Measurements from ENCODE around the gene AQP3.

The AQP3 gene

DNA sequence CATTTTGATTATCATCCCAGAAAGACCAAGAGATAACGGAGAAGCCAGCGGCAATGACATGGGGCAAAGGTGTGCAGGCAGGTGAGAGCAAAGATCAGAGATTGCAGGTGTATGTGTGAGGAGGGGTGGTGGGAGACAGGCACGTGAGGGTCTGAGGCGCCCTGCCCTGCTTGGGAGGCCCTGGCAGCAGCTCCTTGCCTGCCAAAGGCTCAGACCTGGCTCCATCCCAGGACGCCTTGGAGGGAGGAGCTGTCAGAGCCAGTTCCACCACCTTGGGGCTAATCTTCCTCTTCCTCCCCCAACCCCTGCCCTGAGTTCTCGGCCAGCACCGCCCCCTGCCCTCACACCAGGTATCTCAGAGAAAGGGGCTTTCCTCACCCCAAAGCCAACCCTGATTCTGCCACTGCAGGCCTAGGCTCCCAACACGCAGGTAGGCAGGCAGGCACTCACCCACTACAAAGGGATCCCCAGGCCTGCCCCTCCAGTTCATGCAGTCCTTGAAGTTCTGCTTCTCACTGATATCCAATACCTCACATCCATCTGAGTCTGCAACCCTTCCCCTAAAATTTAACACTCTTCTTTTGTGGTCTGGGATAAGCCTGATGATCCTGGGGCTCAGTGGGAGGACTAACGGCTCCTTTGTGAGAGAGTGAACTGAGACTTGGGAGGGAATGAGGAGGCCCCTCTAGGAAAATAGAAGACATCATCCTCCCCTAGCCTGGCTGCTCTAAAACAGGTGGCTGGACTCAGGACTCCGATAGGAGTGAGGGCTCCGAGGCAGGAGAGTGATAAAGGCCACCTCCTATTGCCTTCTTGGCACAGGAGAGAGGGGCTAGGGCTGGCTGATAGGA lies 1.8 kb downstream of the AQP3 start:
- Histone ChIP-seq H3K27me3 (ENCODE audit: low read depth, low read length) (peaks cover 12% of the 10 kb centered on the region), H3K79me2 (ENCODE audit: low read length) (no peaks in the 10 kb centered on the region), H3K4me2 (ENCODE audit: low read length) (no peak overlapping the region), H3K9me3 (ENCODE audit: insufficient read depth, low read length) (no peaks in the 10 kb centered on the region), H3K4me3 (ENCODE audit: low read length) (no peak overlapping the region), H3K9ac (ENCODE audit: low read length) (no peak overlapping the region), H3K36me3 (replicated peaks; ENCODE audit: low read depth, low read length) (no peaks in the 10 kb centered on the region), H2AFZ (ENCODE audit: low read depth, low read length) (no peak overlapping the region), H4K20me1 (ENCODE audit: insufficient read depth, low read length) (no peaks in the 10 kb centered on the region), H3K4me1 (ENCODE audit: low read length) (peaks cover 17% of the 10 kb centered on the region), H3K27ac (ENCODE audit: low read length) (no peak overlapping the region)
- no peak for TF ChIP-seq CTCF (IDR thresholded peaks at IDR 0.05; ENCODE audit: low read depth, low read length)

DNA sequence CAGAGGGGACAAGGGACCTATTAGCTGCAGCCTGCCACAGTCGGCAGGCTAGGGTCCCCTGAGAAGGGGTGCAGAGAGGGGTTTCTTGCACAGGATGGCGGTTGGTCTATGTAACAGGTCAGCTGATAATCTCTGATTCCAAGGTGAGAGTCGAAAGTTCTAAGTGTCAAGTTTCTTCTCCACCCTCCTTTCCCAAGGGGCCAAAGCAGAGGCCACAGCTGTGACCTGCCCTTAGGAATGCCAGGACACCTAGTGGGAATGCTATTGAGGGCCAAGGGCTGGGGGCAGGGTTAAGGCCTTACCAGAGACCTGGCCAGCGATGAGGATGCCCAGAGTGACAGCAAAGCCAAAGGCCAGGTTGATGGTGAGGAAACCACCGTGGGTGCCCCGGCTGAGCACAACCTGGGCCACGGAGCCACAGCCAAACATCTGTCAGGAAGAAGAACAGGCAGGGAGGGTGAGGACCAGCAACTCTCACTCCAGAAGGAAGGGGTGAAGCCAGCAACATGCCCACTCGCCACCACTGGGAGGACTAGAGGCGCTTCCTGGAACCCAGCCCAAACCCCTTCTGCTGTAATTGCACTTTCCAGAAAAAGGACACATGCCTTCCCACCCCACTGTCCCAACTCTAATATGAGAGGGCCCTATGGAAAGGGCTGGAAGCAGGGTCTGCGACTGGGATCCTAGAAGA lies 3.8 kb downstream of the AQP3 start:
- Histone ChIP-seq H2AFZ (ENCODE audit: low read depth, low read length) (no peak overlapping the region), H3K4me2 (ENCODE audit: low read length) (no peak overlapping the region), H4K20me1 (ENCODE audit: insufficient read depth, low read length) (no peaks in the 10 kb centered on the region), H3K9me3 (ENCODE audit: insufficient read depth, low read length) (no peaks in the 10 kb centered on the region), H3K27me3 (ENCODE audit: low read depth, low read length) (peaks cover 27% of the 10 kb centered on the region), H3K27ac (ENCODE audit: low read length) (no peak overlapping the region), H3K4me3 (ENCODE audit: low read length) (no peak overlapping the region), H3K36me3 (replicated peaks; ENCODE audit: low read depth, low read length) (no peaks in the 10 kb centered on the region), H3K4me1 (ENCODE audit: low read length) (peaks cover 17% of the 10 kb centered on the region), H3K79me2 (ENCODE audit: low read length) (no peaks in the 10 kb centered on the region), H3K9ac (ENCODE audit: low read length) (no peak overlapping the region)
- TF ChIP-seq CTCF (IDR thresholded peaks at IDR 0.05; ENCODE audit: low read depth, low read length): no peak
- no peak for TF ChIP-seq EZH2phosphoT487 (IDR thresholded peaks at IDR 0.05; ENCODE audit: low read depth)

DNA sequence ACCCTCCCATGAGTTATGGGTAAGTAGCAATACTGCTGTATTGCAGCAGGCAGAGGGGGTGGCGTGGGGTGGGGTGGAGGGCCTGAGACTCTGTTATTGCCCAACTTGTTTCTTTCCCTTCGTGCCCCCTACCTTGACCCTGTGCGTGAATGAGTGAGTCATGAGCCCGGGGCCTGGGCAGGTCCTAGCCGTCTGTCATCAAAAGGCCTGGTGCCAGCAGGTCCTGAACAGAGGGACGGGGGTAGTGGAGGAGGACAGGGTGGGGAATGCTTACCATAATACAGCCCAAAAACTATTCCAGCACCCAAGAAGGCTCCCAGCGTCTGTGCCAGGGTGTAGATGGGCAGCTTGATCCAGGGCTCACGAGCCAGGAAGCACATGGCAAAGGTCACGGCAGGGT lies 4.3 kb downstream of the AQP3 start:
- H3K27ac ChIP-seq (ENCODE audit: low read length): no peak overlapping the region
- H2AFZ ChIP-seq (ENCODE audit: low read depth, low read length): no peak overlapping the region
- TF ChIP-seq CTCF (IDR thresholded peaks at IDR 0.05; ENCODE audit: low read depth, low read length) (no peak), EZH2phosphoT487 (IDR thresholded peaks at IDR 0.05; ENCODE audit: low read depth) (no peak)
- H3K9me3 ChIP-seq (ENCODE audit: insufficient read depth, low read length): no peaks in the 10 kb centered on the region
- no peaks in the 10 kb centered on the region for H3K79me2 ChIP-seq (ENCODE audit: low read length)
- no peak overlapping the region for H3K4me3 ChIP-seq (ENCODE audit: low read length)
- no peak overlapping the region for H3K4me2 ChIP-seq (ENCODE audit: low read length)
- H3K27me3 ChIP-seq (ENCODE audit: low read depth, low read length): peaks cover 24% of the 10 kb centered on the region
- no peaks in the 10 kb centered on the region for H3K36me3 ChIP-seq (replicated peaks; ENCODE audit: low read depth, low read length)
- H3K9ac ChIP-seq (ENCODE audit: low read length): no peak overlapping the region
- peaks cover 17% of the 10 kb centered on the region for H3K4me1 ChIP-seq (ENCODE audit: low read length)
- H4K20me1 ChIP-seq (ENCODE audit: insufficient read depth, low read length): no peaks in the 10 kb centered on the region

DNA sequence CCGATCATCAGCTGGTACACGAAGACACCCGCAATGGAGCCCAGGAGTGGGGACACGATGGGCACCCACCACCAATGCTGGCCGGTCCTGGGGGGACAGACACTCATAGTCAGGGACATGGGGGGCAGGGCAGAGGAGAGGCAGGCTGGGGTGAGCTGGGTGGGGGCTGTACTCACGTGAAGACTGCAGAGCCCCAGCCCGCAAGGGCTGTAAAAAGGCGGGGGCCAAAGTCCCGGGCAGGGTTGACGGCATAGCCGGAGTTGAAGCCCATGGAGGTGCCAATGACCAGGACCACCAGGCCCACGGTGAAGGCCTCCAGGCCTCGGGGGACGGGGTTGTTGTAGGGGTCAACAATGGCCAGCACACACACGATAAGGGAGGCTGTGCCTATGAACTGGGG lies 5.3 kb downstream of the AQP3 start:
- Histone ChIP-seq H3K79me2 (ENCODE audit: low read length) (no peaks in the 10 kb centered on the region), H3K27ac (ENCODE audit: low read length) (no peak overlapping the region), H3K4me1 (ENCODE audit: low read length) (peaks cover 14% of the 10 kb centered on the region), H3K36me3 (replicated peaks; ENCODE audit: low read depth, low read length) (no peaks in the 10 kb centered on the region), H3K9me3 (ENCODE audit: insufficient read depth, low read length) (no peaks in the 10 kb centered on the region), H3K27me3 (ENCODE audit: low read depth, low read length) (peaks cover 19% of the 10 kb centered on the region), H3K4me3 (ENCODE audit: low read length) (no peak overlapping the region), H3K9ac (ENCODE audit: low read length) (no peak overlapping the region), H3K4me2 (ENCODE audit: low read length) (no peak overlapping the region), H4K20me1 (ENCODE audit: insufficient read depth, low read length) (no peaks in the 10 kb centered on the region), H2AFZ (ENCODE audit: low read depth, low read length) (no peak overlapping the region)
- TF ChIP-seq EZH2phosphoT487 (IDR thresholded peaks at IDR 0.05; ENCODE audit: low read depth): no peak
- TF ChIP-seq CTCF (IDR thresholded peaks at IDR 0.05; ENCODE audit: low read depth, low read length): no peak

Measured in OCI-LY3 (cell line).